GM18951 (cell line): ENCODE measurements around the gene MRM2.

ENCODE experiments used
- POLR2A ChIP-seq: IDR thresholded peaks from 4 replicates; pipeline ENCODE4 v1.6.1; 2011; ENCODE audit warnings: mild to moderate bottlenecking; ENCODE audit not compliant: insufficient read length, insufficient read depth; ENCODE audit errors: extremely low read depth
- in situ Hi-C: fragments of 300-500 bp; cut with MboI; formaldehyde crosslinking; loops from one replicate; pipeline ENCODE4 v1.12.0; 2022; ENCODE audit warnings: low sequenced_read_pairs, mixed read lengths, inconsistent platforms; ENCODE audit not compliant: unreplicated experiment

MRM2 gene

GRCh38 chr7:2230882-2231281, 11.1 kb downstream of the MRM2 start:
- in situ Hi-C loops: loop anchor here (10.0 kb wide), 1 partner anchor 114 kb away; no protein-coding TSS in a partner anchor

GRCh38 chr7:2230226-2230625, 11.8 kb downstream of the MRM2 start:
- TF ChIP-seq POLR2A: no peak
- in situ Hi-C loops: loop anchor here (10.0 kb wide), 1 partner anchor 115 kb away; no protein-coding TSS in a partner anchor

More at GRCh38 chr7:2230882-2231281, 11.1 kb downstream of the MRM2 start:
- TF ChIP-seq POLR2A: no peak

- in situ Hi-C loops: no loop called here
- TF ChIP-seq POLR2A: no peak
Measured at GRCh38 chr7:2229467-2229866, 12.5 kb downstream of the MRM2 start.

- in situ Hi-C loops: no loop called here
- TF ChIP-seq POLR2A: no peak
Measured at GRCh38 chr7:2228921-2229320, 13.1 kb downstream of the MRM2 start.

GRCh38 chr7:2227699-2228098, 14.3 kb downstream of the MRM2 start:
- no peak for TF ChIP-seq POLR2A
- in situ Hi-C loops: no loop called here

- in situ Hi-C loops: no loop called here
- TF ChIP-seq POLR2A: no peak
Measured at GRCh38 chr7:2225830-2226229, 16.2 kb downstream of the MRM2 start.

GRCh38 chr7:2225336-2225735, 16.7 kb downstream of the MRM2 start:
- in situ Hi-C loops: no loop called here
- no peak for TF ChIP-seq POLR2A

GRCh38 chr7:2224934-2225333, 17.1 kb downstream of the MRM2 start:
- in situ Hi-C loops: no loop called here
- no peak for TF ChIP-seq POLR2A

GRCh38 chr7:2224491-2224928, 17.5 kb downstream of the MRM2 start:
- in situ Hi-C loops: no loop called here
- no peak for TF ChIP-seq POLR2A

GRCh38 chr7:2223321-2223720, 18.7 kb downstream of the MRM2 start:
- TF ChIP-seq POLR2A: no peak
- in situ Hi-C loops: no loop called here

- in situ Hi-C loops: no loop called here
- no peak for TF ChIP-seq POLR2A
Measured at GRCh38 chr7:2222516-2222915, 19.5 kb downstream of the MRM2 start.

GRCh38 chr7:2220954-2221353, 21.1 kb downstream of the MRM2 start:
- in situ Hi-C loops: no loop called here

GRCh38 chr7:2220506-2220905, 21.5 kb downstream of the MRM2 start:
- TF ChIP-seq POLR2A: no peak
- in situ Hi-C loops: no loop called here

More at GRCh38 chr7:2220954-2221353, 21.1 kb downstream of the MRM2 start:
- TF ChIP-seq POLR2A: no peak

- in situ Hi-C loops: no loop called here
- TF ChIP-seq POLR2A: no peak
Measured at GRCh38 chr7:2220030-2220429, 22.0 kb downstream of the MRM2 start.

GRCh38 chr7:2219606-2220005, 22.4 kb downstream of the MRM2 start:
- in situ Hi-C loops: no loop called here

More at GRCh38 chr7:2219606-2220005, 22.4 kb downstream of the MRM2 start:
- TF ChIP-seq POLR2A: no peak
